Measurements from ENCODE around the gene ATRNL1.

Gene ATRNL1

GRCh38 chr10:115957786-115958442, 864.7 kb downstream of the ATRNL1 start:
- DNase-seq = no peak

GRCh38 chr10:115963848-115964247, 870.7 kb downstream of the ATRNL1 start:
- DNase-seq = no peak

- DNase-seq = no peak
These were observed 871.7 kb downstream of the ATRNL1 start for GRCh38 chr10:115964827-115965226.

- DNase-seq = no peak
These were observed 872.2 kb downstream of the ATRNL1 start for GRCh38 chr10:115965376-115965775.

GRCh38 chr10:115968236-115968635, 875.1 kb downstream of the ATRNL1 start:
- DNase-seq = no peak

GRCh38 chr10:115969591-115969990, 876.4 kb downstream of the ATRNL1 start:
- no peak for DNase-seq

- no peak for DNase-seq
These were observed 878.8 kb downstream of the ATRNL1 start for GRCh38 chr10:115971921-115972320.

GRCh38 chr10:115972426-115972825, 879.3 kb downstream of the ATRNL1 start:
- DNase-seq = no peak

- DNase-seq = no peak
These were observed 881.2 kb downstream of the ATRNL1 start for GRCh38 chr10:115974351-115974750.

GRCh38 chr10:115974816-115975430, 881.8 kb downstream of the ATRNL1 start:
- DNase-seq = no peak

GRCh38 chr10:115975506-115975905, 882.3 kb downstream of the ATRNL1 start:
- DNase-seq = no peak

- no peak for DNase-seq
These were observed 883.2 kb downstream of the ATRNL1 start for GRCh38 chr10:115976342-115976741.

- no peak for DNase-seq
These were observed 884.7 kb downstream of the ATRNL1 start for GRCh38 chr10:115977855-115978254.

- no peak for DNase-seq
These were observed 886.4 kb downstream of the ATRNL1 start for GRCh38 chr10:115979576-115979975.

- DNase-seq = no peak
These were observed 887.3 kb downstream of the ATRNL1 start for GRCh38 chr10:115980470-115980869.

GRCh38 chr10:115981081-115981480, 887.9 kb downstream of the ATRNL1 start:
- no peak for DNase-seq

GRCh38 chr10:115982076-115982475, 888.9 kb downstream of the ATRNL1 start:
- no peak for DNase-seq

- no peak for DNase-seq
These were observed 889.4 kb downstream of the ATRNL1 start for GRCh38 chr10:115982526-115982925.

GRCh38 chr10:115985786-115986185, 892.6 kb downstream of the ATRNL1 start:
- DNase-seq = no peak

GRCh38 chr10:115988380-115988779, 895.2 kb downstream of the ATRNL1 start:
- no peak for DNase-seq

GRCh38 chr10:115989621-115990020, 896.5 kb downstream of the ATRNL1 start:
- no peak for DNase-seq

GRCh38 chr10:115992236-115992986, 899.2 kb downstream of the ATRNL1 start:
- no peak for DNase-seq

GRCh38 chr10:115996031-115996430, 902.9 kb downstream of the ATRNL1 start:
- no peak for DNase-seq

- no peak for DNase-seq
These were observed 905.1 kb downstream of the ATRNL1 start for GRCh38 chr10:115998301-115998700.
